Heart left ventricle (tissue), 13 donors: ENCODE data around the gene KCNC1.

Experiments used
- POLR2A ChIP-seq, 2 donors: fragments of 450-650 bp; IDR thresholded peaks; one replicate each; pipeline ENCODE4 v1.6.1; 2017; ENCODE audit warnings: antibody characterized with exemption in 2 of 2, mild to moderate bottlenecking in 2 of 2, moderate library complexity in 2 of 2
- TF ChIP-seq, protein P1 (sequence below), 12 donors: fragments of 200-600 bp; sonication (generic) in 4 of 12; IDR thresholded peaks; one replicate each; pipeline versions ENCODE4 v1.5.0 to v1.8.0; 2018 to 2022; ENCODE audit warnings: antibody characterized with exemption in 12 of 12, mild to moderate bottlenecking in 5 of 12
- donor health status: ischemic (EF 13 %, LVEDD 7.1; RV severe dilation, severe dysfunction).
- donor health status: DM: no; HTN: yes; CAD: no.
- donor health status: DM: no; HTN: no; CAD: no.
- donor health status: ischemic (EF 25% LVEDD 6.9; RV normal size, moderate dysfunction).
- donor health status: ischemic (EF 25% LVEDD 5.7; RV mildly dilated, moderate dysfunction).
- donor health status: ischemic (EF 35%, LVEDD 5.7; RV mildly dilated, moderate dysfunction).
- donor health status: nonischemic (EF 11% LVEDD 7.7; RV severe dilation, severe dysfunction).
- donor health status: DM: yes; HTN: yes; CAD: no.
- donor health status: PGD.
- donor health status: ischemic (EF 29% LVEDD 5.4; RV normal size, mild dysfunction).
- donor health status: nonischemic (EF 23%, LVEDD 6.1; RV moderate dilation, normal function).

- TF ChIP-seq POLR2A (IDR thresholded peaks at IDR 0.05): no peak
- TF ChIP-seq, protein P1, sequence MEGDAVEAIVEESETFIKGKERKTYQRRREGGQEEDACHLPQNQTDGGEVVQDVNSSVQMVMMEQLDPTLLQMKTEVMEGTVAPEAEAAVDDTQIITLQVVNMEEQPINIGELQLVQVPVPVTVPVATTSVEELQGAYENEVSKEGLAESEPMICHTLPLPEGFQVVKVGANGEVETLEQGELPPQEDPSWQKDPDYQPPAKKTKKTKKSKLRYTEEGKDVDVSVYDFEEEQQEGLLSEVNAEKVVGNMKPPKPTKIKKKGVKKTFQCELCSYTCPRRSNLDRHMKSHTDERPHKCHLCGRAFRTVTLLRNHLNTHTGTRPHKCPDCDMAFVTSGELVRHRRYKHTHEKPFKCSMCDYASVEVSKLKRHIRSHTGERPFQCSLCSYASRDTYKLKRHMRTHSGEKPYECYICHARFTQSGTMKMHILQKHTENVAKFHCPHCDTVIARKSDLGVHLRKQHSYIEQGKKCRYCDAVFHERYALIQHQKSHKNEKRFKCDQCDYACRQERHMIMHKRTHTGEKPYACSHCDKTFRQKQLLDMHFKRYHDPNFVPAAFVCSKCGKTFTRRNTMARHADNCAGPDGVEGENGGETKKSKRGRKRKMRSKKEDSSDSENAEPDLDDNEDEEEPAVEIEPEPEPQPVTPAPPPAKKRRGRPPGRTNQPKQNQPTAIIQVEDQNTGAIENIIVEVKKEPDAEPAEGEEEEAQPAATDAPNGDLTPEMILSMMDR (IDR thresholded peaks at IDR 0.05): no peak
These were observed 14.5 kb downstream of the KCNC1 start for GRCh38 chr11:17748761-17749721.
